HG03066 (cell line): ENCODE data around the gene LCE3A.
"Not testable (repeated sequence)": the region's sequence is repeated elsewhere in the genome, so short reads cannot be mapped to it uniquely, and the experiment has no call there.

ENCODE experiments used
- ATAC-seq: cut with Tn5 transposase; IDR thresholded peaks from one replicate; pipeline ENCODE4 v1.9.1; 2021; ENCODE audit warnings: low read depth; ENCODE audit not compliant: unreplicated experiment

Gene LCE3A

DNA sequence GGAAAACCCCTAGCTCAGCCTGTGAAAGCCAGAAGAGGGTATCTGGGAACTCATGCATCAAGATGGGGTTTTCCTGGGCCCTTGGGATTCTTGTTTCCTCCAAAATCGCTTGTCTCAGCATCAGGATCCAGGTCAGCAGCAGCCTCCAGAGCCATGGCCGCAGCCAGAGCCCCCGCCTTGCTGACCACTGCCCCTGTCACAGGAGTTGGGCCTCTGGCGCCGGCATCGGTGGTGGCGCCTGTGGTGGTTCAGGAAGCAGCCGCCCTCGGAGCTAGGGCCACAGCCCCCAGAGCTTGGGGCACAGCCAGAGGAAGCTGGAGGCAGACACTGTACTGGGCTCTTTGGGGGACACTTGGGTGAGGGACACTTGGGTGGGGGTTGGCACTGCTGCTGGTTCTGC is 43.4 kb downstream of the LCE3A start:
- not testable (repeated sequence) for ATAC-seq

DNA sequence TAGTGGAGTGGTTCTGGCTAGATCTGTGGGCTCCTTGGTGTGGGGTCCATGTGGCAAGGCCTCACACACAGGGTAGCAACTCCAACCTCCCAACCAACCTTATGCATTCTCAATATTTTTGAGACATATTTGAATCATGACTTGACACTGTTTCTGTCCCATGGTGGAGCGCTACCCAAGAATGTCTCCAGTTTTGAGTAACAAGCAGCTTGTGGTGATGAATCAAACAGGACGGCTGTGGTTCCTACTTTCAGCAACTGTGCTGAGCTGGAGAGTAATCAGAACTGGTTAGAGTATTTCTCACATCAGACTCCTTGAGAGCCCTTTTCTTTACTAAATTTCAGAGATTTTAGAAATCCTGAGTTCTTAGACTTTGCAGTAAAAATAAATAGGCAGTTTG is 45.7 kb downstream of the LCE3A start:
- no peak for ATAC-seq
